IMR-90 (cell line): Measurements from ENCODE around the gene STXBP4. TPM values are rescaled to one million over a fixed set of nuclear protein-coding genes. Genes with fewer than 3 reads are reported as not detected.

ENCODE experiments used
- ATAC-seq: fragments of 200-7000 bp; cut with Tn5 transposase; 2 replicates; pipeline ENCODE4 v1.9.1; 2020; ENCODE audit warnings: low read depth, mild to moderate bottlenecking, moderate library complexity
- BruUV-seq: library from RNA; stranded (reverse); fragments of 400-500 nt; replicated peaks from 2 replicates; lab custom pipeline; 2021; lab: Mats Ljungman, UMichigan
- CTCF ChIA-PET: fragments of 300-600 bp; formaldehyde crosslinking; extraction: SDS; loops from one replicate; lab custom pipeline; 2021; ENCODE audit warnings: antibody characterized with exemption; lab: Yijun Ruan, JAX
- POLR2A ChIA-PET: fragments of 300-600 bp; sonication (Branson Sonifier 250); formaldehyde crosslinking; loops from one replicate; lab custom pipeline; 2022; ENCODE audit warnings: antibody characterized with exemption; ENCODE audit not compliant: unreplicated experiment; lab: Charles Lee
- DNase-seq: peaks from one replicate; pipeline ENCODE4 v3.0.0; 2013
- H2AFZ ChIP-seq: replicated peaks from 2 replicates; pipeline ENCODE3; 2013; ENCODE audit warnings: low read length, mild to moderate bottlenecking; ENCODE audit not compliant: poor library complexity
- H2AK5ac ChIP-seq: 2 replicates; pipeline ENCODE4 v1.6.1; 2013; ENCODE audit warnings: low read depth, low read length, inconsistent platforms
- H2AK9ac ChIP-seq: replicated peaks from 2 replicates; pipeline ENCODE3; 2013; ENCODE audit warnings: mild to moderate bottlenecking, low read depth, low read length, moderate library complexity; ENCODE audit not compliant: poor library complexity
- H2BK120ac ChIP-seq: 2 replicates; pipeline ENCODE4 v1.6.1; 2013; ENCODE audit warnings: low read depth, low read length, inconsistent platforms
- H2BK15ac ChIP-seq: 3 replicates; pipeline ENCODE4 v1.6.1; 2013; ENCODE audit warnings: low read depth, low read length, inconsistent platforms
- H2BK20ac ChIP-seq: 2 replicates; pipeline ENCODE4 v1.6.1; 2013; ENCODE audit warnings: low read depth, mild to moderate bottlenecking, inconsistent platforms, low read length, moderate library complexity
- H2BK5ac ChIP-seq: 2 replicates; pipeline ENCODE4 v1.6.1; 2013; ENCODE audit warnings: mild to moderate bottlenecking, low read depth, low read length, inconsistent platforms; ENCODE audit not compliant: poor library complexity, severe bottlenecking
- H3K14ac ChIP-seq: replicated peaks from 2 replicates; pipeline ENCODE4 v1.6.1; 2013; ENCODE audit warnings: low read depth, low read length, inconsistent platforms
- H3K18ac ChIP-seq: 2 replicates; pipeline ENCODE4 v1.6.1; 2013; ENCODE audit warnings: low read depth, low read length, control low read depth
- H3K23ac ChIP-seq: 2 replicates; pipeline ENCODE4 v1.6.1; 2013; ENCODE audit warnings: low read depth, low read length, inconsistent platforms
- H3K27ac ChIP-seq: 2 replicates; pipeline ENCODE4 v1.5.1; 2013; ENCODE audit warnings: mild to moderate bottlenecking, control low read depth, low read length; ENCODE audit not compliant: insufficient read depth
- H3K27me3 ChIP-seq: 2 replicates; pipeline ENCODE4 v1.6.1; 2013; ENCODE audit warnings: low read length; ENCODE audit not compliant: control insufficient read depth, insufficient read depth
- H3K36me3 ChIP-seq: 2 replicates; pipeline ENCODE4 v1.6.1; 2013; ENCODE audit warnings: low read length, mixed read lengths; ENCODE audit not compliant: control insufficient read depth, insufficient read depth
- H3K4ac ChIP-seq: 2 replicates; pipeline ENCODE4 v1.6.1; 2013; ENCODE audit warnings: low read depth, low read length, inconsistent platforms
- H3K4me1 ChIP-seq: 2 replicates; pipeline ENCODE4 v1.6.1; 2013; ENCODE audit warnings: low read length, mixed read lengths; ENCODE audit not compliant: control insufficient read depth, insufficient read depth
- H3K4me2 ChIP-seq: 2 replicates; pipeline ENCODE4 v1.6.1; 2013; ENCODE audit warnings: low read depth, mild to moderate bottlenecking, control low read depth, low read length, moderate library complexity
- H3K4me3 ChIP-seq: 2 replicates; pipeline ENCODE4 v1.5.1; 2013; ENCODE audit warnings: low read depth, mild to moderate bottlenecking, control low read depth, low read length, moderate library complexity; ENCODE audit not compliant: insufficient read depth
- H3K56ac ChIP-seq: 2 replicates; pipeline ENCODE4 v1.6.1; 2013; ENCODE audit warnings: low read length, inconsistent platforms; ENCODE audit not compliant: insufficient read depth; ENCODE audit errors: extremely low read depth
- H3K79me1 ChIP-seq, 2 experiments: 2 replicates each; pipeline ENCODE4 v1.6.1; 2013; ENCODE audit warnings: low read length in 2 of 2, inconsistent platforms in 1 of 2, low read depth in 1 of 2
- H3K9ac ChIP-seq: 2 replicates; pipeline ENCODE4 v1.6.1; 2013; ENCODE audit warnings: low read depth, low read length, control low read depth
- H3K9me1 ChIP-seq: 2 replicates; pipeline ENCODE4 v1.6.1; 2013; ENCODE audit warnings: low read length, inconsistent platforms; ENCODE audit not compliant: insufficient read depth
- H3K9me3 ChIP-seq: 2 replicates; pipeline ENCODE4 v1.6.1; 2013; ENCODE audit warnings: low read length; ENCODE audit not compliant: control insufficient read depth, insufficient read depth
- H4K20me1 ChIP-seq: 2 replicates; pipeline ENCODE4 v1.6.1; 2013; ENCODE audit warnings: low read length, inconsistent platforms; ENCODE audit not compliant: insufficient read depth
- H4K5ac ChIP-seq: 2 replicates; pipeline ENCODE4 v1.6.1; 2013; ENCODE audit warnings: mild to moderate bottlenecking, low read depth, low read length, control low read depth
- H4K8ac ChIP-seq, 2 experiments: 2 replicates each; pipeline ENCODE4 v1.6.1; 2013; ENCODE audit warnings: low read depth in 2 of 2, low read length in 2 of 2, control low read depth in 1 of 2, inconsistent platforms in 1 of 2
- H4K91ac ChIP-seq: 2 replicates; pipeline ENCODE4 v1.6.1; 2013; ENCODE audit warnings: low read depth, low read length, inconsistent platforms; ENCODE audit not compliant: insufficient read depth
- BHLHE40 ChIP-seq: fragments of 150-350 bp; IDR thresholded peaks from 2 replicates; pipeline ENCODE4 v1.6.1; 2016; ENCODE audit warnings: mild to moderate bottlenecking, low read depth, low read length
- FOS ChIP-seq: fragments of 150-350 bp; IDR thresholded peaks from 2 replicates; pipeline ENCODE4 v1.6.1; 2016; ENCODE audit warnings: low read depth, low read length
- MAZ ChIP-seq: IDR thresholded peaks from 2 replicates; pipeline ENCODE4 v1.6.1; 2012; ENCODE audit warnings: low read depth, mild to moderate bottlenecking, low read length, improper control_type of control experiment, moderate library complexity, borderline replicate concordance
- MXI1 ChIP-seq: IDR thresholded peaks from 2 replicates; pipeline ENCODE4 v1.6.1; 2012; ENCODE audit warnings: low read depth, mild to moderate bottlenecking, low read length, moderate library complexity, borderline replicate concordance
- POLR2A ChIP-seq: IDR thresholded peaks from 2 replicates; pipeline ENCODE4 v1.6.1; 2012; ENCODE audit warnings: mild to moderate bottlenecking, low read depth, low read length
- RAD21 ChIP-seq: IDR thresholded peaks from 2 replicates; pipeline ENCODE4 v1.6.1; 2012; ENCODE audit warnings: low read length, improper control_type of control experiment
- RCOR1 ChIP-seq: IDR thresholded peaks from 2 replicates; pipeline ENCODE4 v1.6.1; 2012; ENCODE audit warnings: mild to moderate bottlenecking, low read length, improper control_type of control experiment; ENCODE audit not compliant: insufficient replicate concordance
- WGBS, 2 experiments: methylation state at CpG; one replicate each; pipeline versions ENCODE4 v1.1.5 to v1.1.7; 2013; ENCODE audit warnings: missing lambda C conversion rate in 2 of 2; ENCODE audit not compliant: insufficient read length in 1 of 2; ENCODE audit errors: extremely low coverage in 2 of 2; 5-methylcytosine and 5-hydroxymethylcytosine counted together
- dilution Hi-C: fragments of 300-500 bp; cut with HindIII; formaldehyde crosslinking; loops from one replicate; pipeline ENCODE4 v1.14.3; 2018; ENCODE audit warnings: low sequenced_read_pairs; ENCODE audit not compliant: unreplicated experiment
- in situ Hi-C: fragments of 300-500 bp; cut with MboI; formaldehyde crosslinking; loops from 3 replicates; pipeline ENCODE4 v1.14.3; 2019; ENCODE audit warnings: low sequenced_read_pairs, inconsistent platforms, mixed read lengths
- intact Hi-C: fragments of 100-400 bp; cut with micrococcal nuclease; formaldehyde crosslinking; loops from 2 replicates; pipeline ENCODE4 v1.10.0; 2022
- polyA plus RNA-seq, 3 experiments: library from polyadenylated mRNA; depleted of rRNA; stranded (reverse); fragments of >200 nt; gene quantifications; 2 replicates each; pipeline ENCODE4 v1.2.3, GENCODE V29; 2012; ENCODE audit warnings: low replicate concordance in 1 of 3
- total RNA-seq: library from RNA; depleted of rRNA; stranded (reverse); fragments of >200 nt; gene quantifications from 2 replicates; pipeline ENCODE4 v1.2.3, GENCODE V29; 2012

STXBP4 gene
- total and polyA plus RNA-seq, 2 of the 4 experiments (the other 2 are of a cell fraction) = 4.1 to 20.4 TPM

- DNase-seq (no peak), ATAC-seq (no peak)
- H3K56ac ChIP-seq = no peak overlapping the region
- no TSS peak for BruUV-seq
- peaks cover 5% of the 10 kb centered on the region for H3K9me3 ChIP-seq
- H3K27me3 ChIP-seq = no peaks in the 10 kb centered on the region
- H4K20me1 ChIP-seq = no peaks in the 10 kb centered on the region
- no peak overlapping the region for H3K27ac ChIP-seq
- peaks cover 13 to 14% of the 10 kb centered on the region in 2 experiments; a peak in 3 of 4 replicates for H3K79me1 ChIP-seq
- no peaks in the 10 kb centered on the region; the same call in 1 of the 2 replicates for H3K9me1 ChIP-seq
- TF ChIP-seq BHLHE40 (no peak), FOS (no peak), RAD21 (no peak), POLR2A (no peak), MAZ (no peak), MXI1 (no peak), RCOR1 (no peak)
- WGBS, 2 experiments = no CpG with 5 or more reads among the region's 3 CpGs
- no peak overlapping the region for H3K9ac ChIP-seq
- H3K36me3 ChIP-seq = no peaks in the 10 kb centered on the region
- ChIA-PET CTCF (interaction anchor here (2.4 kb wide), 1 partner anchor 17 kb away, joined by 6 read pairs; no protein-coding TSS in a partner anchor), POLR2A (no interaction called here)
- H2BK20ac ChIP-seq = no peak overlapping the region
- H2AK9ac ChIP-seq = no peak overlapping the region
- no peak overlapping the region for H3K18ac ChIP-seq
- no peak overlapping the region for H4K8ac ChIP-seq
- no peak overlapping the region for H2BK5ac ChIP-seq
- dilution Hi-C loops = no loop called here
- H2BK120ac ChIP-seq = no peak overlapping the region
- H3K23ac ChIP-seq = no peak overlapping the region
- no peak overlapping the region for H3K4me2 ChIP-seq
- no peak overlapping the region for H2AFZ ChIP-seq
- H2AK5ac ChIP-seq = no peak overlapping the region
- no peak overlapping the region for H4K91ac ChIP-seq
- in situ Hi-C loops = no loop called here
- no peaks in the 10 kb centered on the region for H3K4me1 ChIP-seq
- no peak overlapping the region for H3K4me3 ChIP-seq
- H3K4ac ChIP-seq = no peak overlapping the region
- intact Hi-C loops = no loop called here
- no peak overlapping the region for H4K5ac ChIP-seq
- no peak overlapping the region for H3K14ac ChIP-seq
- no peak overlapping the region for H2BK15ac ChIP-seq
Measured at GRCh38 chr17:54976316-54976715, 7.8 kb downstream of the STXBP4 start.
